Measurements from ENCODE around the gene FAM180B.

The FAM180B gene

GRCh38 chr11:47595967-47596366 is 9.5 kb downstream of the FAM180B start:
- TF ChIP-seq EZH2 (IDR thresholded peaks at IDR 0.05) (no peak), FOXP2 (optimal IDR thresholded peaks at IDR 0.05; ENCODE audit: control extremely low read depth, extremely low read length, insufficient read depth) (no peak), POLR2AphosphoS5 (IDR thresholded peaks at IDR 0.05; ENCODE audit: borderline replicate concordance, low read depth, low read length) (no peak)
- Histone ChIP-seq H3K27ac (no peak overlapping the region), H3K4me3 (no peak overlapping the region), H3K9ac (ENCODE audit: insufficient read length) (no peak overlapping the region), H3K36me3 (ENCODE audit: insufficient read depth, low read length) (no peaks in the 10 kb centered on the region), H3K9me3 (ENCODE audit: low read depth, low read length) (no peaks in the 10 kb centered on the region)
- DNase-seq (ENCODE audit: low read depth, low spot score) = no peak

DNA sequence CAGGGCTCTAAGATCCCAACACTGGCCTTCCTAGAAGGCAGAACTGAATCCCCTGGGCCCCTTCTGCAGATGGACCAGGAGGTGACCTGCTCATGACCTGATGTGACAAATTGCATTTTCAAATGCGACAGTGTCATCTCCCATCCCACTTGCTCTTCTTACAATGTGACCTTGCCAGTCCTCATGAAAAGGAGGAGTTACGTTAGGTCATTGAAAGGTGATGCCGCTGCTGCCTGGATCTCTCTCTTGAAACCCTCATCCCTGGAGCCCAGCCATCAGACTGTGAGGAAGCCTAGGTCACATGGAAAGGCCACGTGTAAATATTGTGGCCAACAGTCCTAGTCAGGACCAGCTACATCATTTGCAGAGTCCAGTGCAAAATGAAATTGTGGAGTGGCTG is 13.4 kb downstream of the FAM180B start:
- DNase-seq (ENCODE audit: low read depth, low spot score) = no peak
- no peak overlapping the region for H3K9ac ChIP-seq (ENCODE audit: insufficient read length)
- H3K36me3 ChIP-seq (ENCODE audit: insufficient read depth, low read length) = no peaks in the 10 kb centered on the region
- H3K4me3 ChIP-seq = no peak overlapping the region
- TF ChIP-seq POLR2AphosphoS5 (IDR thresholded peaks at IDR 0.05; ENCODE audit: borderline replicate concordance, low read depth, low read length) (no peak), FOXP2 (optimal IDR thresholded peaks at IDR 0.05; ENCODE audit: control extremely low read depth, extremely low read length, insufficient read depth) (no peak), EZH2 (IDR thresholded peaks at IDR 0.05) (no peak)
- no peak overlapping the region for H3K27ac ChIP-seq
- H3K9me3 ChIP-seq (ENCODE audit: low read depth, low read length) = no peaks in the 10 kb centered on the region

DNA sequence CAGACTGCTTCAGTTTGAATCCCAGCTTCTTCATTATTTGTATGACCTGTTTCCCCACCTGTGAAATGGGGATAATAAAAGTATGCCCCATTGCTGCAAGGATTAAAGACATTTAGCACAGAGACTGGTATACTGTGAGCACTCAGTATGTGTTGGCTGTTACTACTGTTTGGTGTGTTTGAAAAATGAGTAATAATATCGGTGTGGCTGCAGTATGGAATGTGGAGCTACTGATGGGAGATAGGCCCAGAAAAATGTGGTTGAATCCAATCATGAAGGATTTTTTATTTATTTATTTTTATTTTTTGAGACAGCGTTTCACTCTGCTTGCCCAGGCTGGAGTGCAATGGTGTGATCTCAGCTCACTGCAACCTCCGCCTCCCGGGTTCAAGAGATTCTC is 16.8 kb downstream of the FAM180B start:
- no peaks in the 10 kb centered on the region for H3K36me3 ChIP-seq (ENCODE audit: insufficient read depth, low read length)
- H3K9me3 ChIP-seq (ENCODE audit: low read depth, low read length) = no peaks in the 10 kb centered on the region
- H3K9ac ChIP-seq (ENCODE audit: insufficient read length) = no peak overlapping the region
- no peak for DNase-seq (ENCODE audit: low read depth, low spot score)
- H3K27ac ChIP-seq = no peak overlapping the region
- TF ChIP-seq POLR2AphosphoS5 (IDR thresholded peaks at IDR 0.05; ENCODE audit: borderline replicate concordance, low read depth, low read length) (no peak), FOXP2 (optimal IDR thresholded peaks at IDR 0.05; ENCODE audit: control extremely low read depth, extremely low read length, insufficient read depth) (no peak), EZH2 (IDR thresholded peaks at IDR 0.05) (no peak)
- H3K4me3 ChIP-seq = no peak overlapping the region

DNA sequence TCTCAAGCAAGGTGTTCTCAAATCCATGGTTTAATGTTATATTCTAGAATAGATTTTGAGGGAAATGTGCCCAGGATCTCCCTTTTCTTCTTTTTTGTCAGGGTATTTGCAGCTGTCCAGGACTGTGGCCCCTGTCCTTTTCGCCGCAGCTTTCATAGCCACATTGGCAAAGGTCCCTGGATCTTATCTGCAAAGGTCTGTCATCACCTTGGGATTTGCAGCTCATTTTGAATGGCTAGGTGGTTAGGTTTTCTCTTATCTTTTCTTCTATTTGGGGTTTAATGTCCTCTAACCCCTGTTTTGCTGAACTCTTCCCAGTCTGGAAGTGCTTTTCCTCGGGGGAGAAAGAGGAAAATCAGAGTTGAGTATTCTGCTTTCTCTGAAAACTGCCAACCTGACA is 19.4 kb downstream of the FAM180B start:
- H3K9ac ChIP-seq (ENCODE audit: insufficient read length) = no peak overlapping the region
- no peaks in the 10 kb centered on the region for H3K36me3 ChIP-seq (ENCODE audit: insufficient read depth, low read length)
- H3K27ac ChIP-seq = no peak overlapping the region
- DNase-seq (ENCODE audit: low read depth, low spot score) = no peak
- H3K9me3 ChIP-seq (ENCODE audit: low read depth, low read length) = no peaks in the 10 kb centered on the region
- H3K4me3 ChIP-seq = no peak overlapping the region
- TF ChIP-seq POLR2AphosphoS5 (IDR thresholded peaks at IDR 0.05; ENCODE audit: borderline replicate concordance, low read depth, low read length) (no peak), EZH2 (IDR thresholded peaks at IDR 0.05) (no peak), FOXP2 (optimal IDR thresholded peaks at IDR 0.05; ENCODE audit: control extremely low read depth, extremely low read length, insufficient read depth) (no peak)

DNA sequence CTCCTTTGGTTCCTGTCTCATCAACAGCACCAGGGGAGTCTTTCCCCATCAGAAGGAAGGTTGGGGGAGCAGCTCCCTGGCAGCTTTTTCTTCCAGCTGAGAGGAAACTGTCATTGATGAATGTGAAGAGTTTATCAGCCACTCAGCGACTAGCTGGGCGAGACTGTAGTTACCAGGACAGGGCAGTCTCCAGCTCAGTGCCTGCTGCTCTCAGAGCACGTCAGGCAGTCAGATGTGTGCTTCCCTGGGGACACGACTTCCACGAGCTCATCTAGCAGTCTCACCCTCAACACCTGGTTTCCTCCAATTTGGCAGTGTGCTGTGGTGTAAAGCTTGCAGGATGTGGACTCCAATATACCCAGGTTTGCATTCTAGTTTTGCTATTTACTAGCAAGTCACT is 20.3 kb downstream of the FAM180B start:
- no peak for DNase-seq (ENCODE audit: low read depth, low spot score)
- TF ChIP-seq POLR2AphosphoS5 (IDR thresholded peaks at IDR 0.05; ENCODE audit: borderline replicate concordance, low read depth, low read length) (no peak), EZH2 (IDR thresholded peaks at IDR 0.05) (no peak), FOXP2 (optimal IDR thresholded peaks at IDR 0.05; ENCODE audit: control extremely low read depth, extremely low read length, insufficient read depth) (no peak)
- Histone ChIP-seq H3K27ac (no peak overlapping the region), H3K9me3 (ENCODE audit: low read depth, low read length) (no peaks in the 10 kb centered on the region), H3K4me3 (no peak overlapping the region), H3K9ac (ENCODE audit: insufficient read length) (no peak overlapping the region), H3K36me3 (ENCODE audit: insufficient read depth, low read length) (no peaks in the 10 kb centered on the region)

- no peaks in the 10 kb centered on the region for H3K9me3 ChIP-seq (ENCODE audit: low read depth, low read length)
- H3K27ac ChIP-seq = no peak overlapping the region
- TF ChIP-seq FOXP2 (optimal IDR thresholded peaks at IDR 0.05; ENCODE audit: control extremely low read depth, extremely low read length, insufficient read depth) = no peak
- no peak for TF ChIP-seq POLR2AphosphoS5 (IDR thresholded peaks at IDR 0.05; ENCODE audit: borderline replicate concordance, low read depth, low read length)
- TF ChIP-seq EZH2 (IDR thresholded peaks at IDR 0.05) = no peak
- no peak overlapping the region for H3K4me3 ChIP-seq
- no peak for DNase-seq (ENCODE audit: low read depth, low spot score)
- H3K9ac ChIP-seq (ENCODE audit: insufficient read length) = no peak overlapping the region
- H3K36me3 ChIP-seq (ENCODE audit: insufficient read depth, low read length) = no peaks in the 10 kb centered on the region
Measured at GRCh38 chr11:47607380-47607779, 20.9 kb downstream of the FAM180B start.

DNA sequence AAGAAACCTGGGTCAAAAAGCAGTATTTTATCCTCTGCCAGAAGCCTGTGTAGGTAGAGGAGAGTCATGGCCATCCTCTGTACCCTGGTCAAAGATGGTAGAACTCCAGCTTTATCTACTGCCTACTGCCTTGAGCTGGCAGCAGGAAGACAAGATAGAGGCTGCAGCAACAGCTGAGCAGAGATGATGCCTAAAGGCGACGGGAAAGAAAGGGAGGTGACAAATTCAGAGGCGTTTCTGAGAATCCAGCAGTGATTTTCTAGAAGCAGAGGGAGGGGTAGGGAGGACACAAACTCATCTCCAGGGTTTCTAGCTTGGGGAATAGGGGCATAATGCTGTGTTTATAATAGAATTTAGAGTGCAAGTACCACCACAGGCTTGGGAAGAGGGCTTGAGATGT is 23.2 kb downstream of the FAM180B start:
- TF ChIP-seq POLR2AphosphoS5 (IDR thresholded peaks at IDR 0.05; ENCODE audit: borderline replicate concordance, low read depth, low read length) = no peak
- TF ChIP-seq EZH2 (IDR thresholded peaks at IDR 0.05) = no peak
- no peak for TF ChIP-seq FOXP2 (optimal IDR thresholded peaks at IDR 0.05; ENCODE audit: control extremely low read depth, extremely low read length, insufficient read depth)
- DNase-seq (ENCODE audit: low read depth, low spot score) = no peak
- no peak overlapping the region for H3K9ac ChIP-seq (ENCODE audit: insufficient read length)
- no peak overlapping the region for H3K27ac ChIP-seq
- H3K9me3 ChIP-seq (ENCODE audit: low read depth, low read length) = no peaks in the 10 kb centered on the region
- no peaks in the 10 kb centered on the region for H3K36me3 ChIP-seq (ENCODE audit: insufficient read depth, low read length)
- no peak overlapping the region for H3K4me3 ChIP-seq

DNA sequence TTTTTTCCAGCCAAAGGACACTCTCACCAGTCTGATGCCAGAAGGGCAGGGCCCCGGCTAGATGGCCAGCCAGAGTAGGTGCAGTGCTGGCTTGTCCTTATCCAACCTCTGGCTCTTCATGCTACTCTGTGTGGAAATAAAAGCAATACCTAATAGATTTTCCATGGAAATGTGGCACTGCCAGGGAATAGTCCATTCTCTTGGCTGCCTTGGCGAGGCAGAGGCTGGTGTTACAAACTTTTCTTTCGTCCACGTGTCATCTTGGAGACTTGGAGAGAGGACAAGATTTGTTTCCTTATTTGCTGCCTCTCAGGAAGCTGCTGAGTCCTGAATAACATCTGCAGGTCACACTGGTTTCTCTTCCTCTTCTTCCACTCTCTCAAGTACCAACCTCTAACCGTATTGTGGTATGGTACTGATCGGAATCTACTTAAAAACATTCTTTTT is 24.9 kb downstream of the FAM180B start:
- no peaks in the 10 kb centered on the region; the same call in 1 of the 2 replicates for H3K36me3 ChIP-seq (ENCODE audit: insufficient read depth, low read length)
- no peak overlapping the region for H3K9ac ChIP-seq (ENCODE audit: insufficient read length)
- no peak overlapping the region for H3K27ac ChIP-seq
- no peaks in the 10 kb centered on the region for H3K9me3 ChIP-seq (ENCODE audit: low read depth, low read length)
- TF ChIP-seq EZH2 (IDR thresholded peaks at IDR 0.05) = no peak
- TF ChIP-seq POLR2AphosphoS5 (IDR thresholded peaks at IDR 0.05; ENCODE audit: borderline replicate concordance, low read depth, low read length) = no peak
- TF ChIP-seq FOXP2 (optimal IDR thresholded peaks at IDR 0.05; ENCODE audit: control extremely low read depth, extremely low read length, insufficient read depth) = no peak
- no peak overlapping the region for H3K4me3 ChIP-seq
- DNase-seq (ENCODE audit: low read depth, low spot score) = no peak

GRCh38 chr11:47615249-47615648 is 28.8 kb downstream of the FAM180B start:
- H3K36me3 ChIP-seq (ENCODE audit: insufficient read depth, low read length) = peaks cover 25% of the 10 kb centered on the region
- H3K9me3 ChIP-seq (ENCODE audit: low read depth, low read length) = no peaks in the 10 kb centered on the region
- TF ChIP-seq POLR2AphosphoS5 (IDR thresholded peaks at IDR 0.05; ENCODE audit: borderline replicate concordance, low read depth, low read length) (no peak), FOXP2 (optimal IDR thresholded peaks at IDR 0.05; ENCODE audit: control extremely low read depth, extremely low read length, insufficient read depth) (no peak), EZH2 (IDR thresholded peaks at IDR 0.05) (no peak)
- H3K27ac ChIP-seq = no peak overlapping the region
- no peak overlapping the region for H3K4me3 ChIP-seq
- no peak for DNase-seq (ENCODE audit: low read depth, low spot score)
- no peak overlapping the region for H3K9ac ChIP-seq (ENCODE audit: insufficient read length)
